Measurements from ENCODE around the gene TNNC2. TPM values are rescaled to one million over a fixed set of nuclear protein-coding genes. Genes with fewer than 3 reads are reported as not detected.

TNNC2 gene
- total RNA-seq, 1 donor from 2014 or later = 0.52 TPM

DNA sequence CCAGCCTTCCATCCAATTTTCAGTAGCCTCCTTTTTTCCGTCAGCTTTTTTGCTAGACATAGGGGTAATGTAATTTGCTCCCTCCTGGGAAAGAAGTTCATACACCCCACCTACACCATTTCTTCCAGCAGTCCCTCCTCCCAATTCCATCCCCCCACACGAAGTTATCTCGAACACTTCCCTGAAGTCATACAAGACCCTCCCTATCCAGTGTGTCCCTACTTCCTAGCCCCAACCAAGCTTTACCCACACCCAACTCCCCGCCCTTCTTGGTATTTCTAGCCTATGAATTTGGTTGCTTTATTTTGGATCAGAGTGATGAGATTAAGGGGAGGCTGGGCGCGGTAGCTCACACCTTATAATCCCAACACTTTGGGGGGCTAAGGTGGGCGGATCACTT lies 13.6 kb downstream of the TNNC2 start:
- no peaks in the 10 kb centered on the region for H3K9me3 Mint-ChIP-seq (ENCODE audit: low read depth)
- no peak for DNase-seq (ENCODE audit: low spot score)
- no peaks in the 10 kb centered on the region for H3K27me3 Mint-ChIP-seq (ENCODE audit: low read depth)
- no peak overlapping the region for H3K27ac Mint-ChIP-seq (ENCODE audit: unreplicated experiment)
- peaks cover 38% of the 10 kb centered on the region for H3K4me1 Mint-ChIP-seq (ENCODE audit: low read depth)
- TF ChIP-seq, protein P1, sequence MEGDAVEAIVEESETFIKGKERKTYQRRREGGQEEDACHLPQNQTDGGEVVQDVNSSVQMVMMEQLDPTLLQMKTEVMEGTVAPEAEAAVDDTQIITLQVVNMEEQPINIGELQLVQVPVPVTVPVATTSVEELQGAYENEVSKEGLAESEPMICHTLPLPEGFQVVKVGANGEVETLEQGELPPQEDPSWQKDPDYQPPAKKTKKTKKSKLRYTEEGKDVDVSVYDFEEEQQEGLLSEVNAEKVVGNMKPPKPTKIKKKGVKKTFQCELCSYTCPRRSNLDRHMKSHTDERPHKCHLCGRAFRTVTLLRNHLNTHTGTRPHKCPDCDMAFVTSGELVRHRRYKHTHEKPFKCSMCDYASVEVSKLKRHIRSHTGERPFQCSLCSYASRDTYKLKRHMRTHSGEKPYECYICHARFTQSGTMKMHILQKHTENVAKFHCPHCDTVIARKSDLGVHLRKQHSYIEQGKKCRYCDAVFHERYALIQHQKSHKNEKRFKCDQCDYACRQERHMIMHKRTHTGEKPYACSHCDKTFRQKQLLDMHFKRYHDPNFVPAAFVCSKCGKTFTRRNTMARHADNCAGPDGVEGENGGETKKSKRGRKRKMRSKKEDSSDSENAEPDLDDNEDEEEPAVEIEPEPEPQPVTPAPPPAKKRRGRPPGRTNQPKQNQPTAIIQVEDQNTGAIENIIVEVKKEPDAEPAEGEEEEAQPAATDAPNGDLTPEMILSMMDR (IDR thresholded peaks at IDR 0.05) = no peak
- H3K4me3 Mint-ChIP-seq (ENCODE audit: unreplicated experiment) = peak overlapping the region; percentile 70
- peaks cover 16% of the 10 kb centered on the region for H3K36me3 Mint-ChIP-seq (ENCODE audit: low read depth)

DNA sequence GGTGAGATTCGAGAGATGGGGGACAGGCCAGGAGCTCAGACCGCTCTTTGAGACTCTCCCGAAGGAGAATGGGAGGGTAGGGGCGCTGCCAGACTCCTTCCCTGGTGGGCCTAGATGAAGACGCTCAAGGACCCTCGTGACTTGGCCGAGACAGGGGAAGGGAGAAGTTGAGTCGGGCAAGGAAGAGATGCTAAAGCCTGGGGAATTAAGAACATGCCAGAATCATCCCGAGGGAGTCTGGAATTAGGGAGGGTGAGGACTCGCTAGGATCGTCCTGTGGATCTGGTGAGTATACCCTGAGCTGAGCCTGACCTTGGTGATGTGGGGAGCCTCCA lies 14.1 kb downstream of the TNNC2 start:
- Mint-ChIP-seq H3K36me3 (ENCODE audit: low read depth) (peaks cover 17% of the 10 kb centered on the region), H3K4me1 (ENCODE audit: low read depth) (peaks cover 34% of the 10 kb centered on the region), H3K27me3 (ENCODE audit: low read depth) (no peaks in the 10 kb centered on the region), H3K4me3 (ENCODE audit: unreplicated experiment) (peak overlapping the region; percentile 70), H3K9me3 (ENCODE audit: low read depth) (no peaks in the 10 kb centered on the region), H3K27ac (ENCODE audit: unreplicated experiment) (peak overlapping the region; percentile 58)
- TF ChIP-seq, protein P1 (IDR thresholded peaks at IDR 0.05) = no peak
- no peak for DNase-seq (ENCODE audit: low spot score)

DNA sequence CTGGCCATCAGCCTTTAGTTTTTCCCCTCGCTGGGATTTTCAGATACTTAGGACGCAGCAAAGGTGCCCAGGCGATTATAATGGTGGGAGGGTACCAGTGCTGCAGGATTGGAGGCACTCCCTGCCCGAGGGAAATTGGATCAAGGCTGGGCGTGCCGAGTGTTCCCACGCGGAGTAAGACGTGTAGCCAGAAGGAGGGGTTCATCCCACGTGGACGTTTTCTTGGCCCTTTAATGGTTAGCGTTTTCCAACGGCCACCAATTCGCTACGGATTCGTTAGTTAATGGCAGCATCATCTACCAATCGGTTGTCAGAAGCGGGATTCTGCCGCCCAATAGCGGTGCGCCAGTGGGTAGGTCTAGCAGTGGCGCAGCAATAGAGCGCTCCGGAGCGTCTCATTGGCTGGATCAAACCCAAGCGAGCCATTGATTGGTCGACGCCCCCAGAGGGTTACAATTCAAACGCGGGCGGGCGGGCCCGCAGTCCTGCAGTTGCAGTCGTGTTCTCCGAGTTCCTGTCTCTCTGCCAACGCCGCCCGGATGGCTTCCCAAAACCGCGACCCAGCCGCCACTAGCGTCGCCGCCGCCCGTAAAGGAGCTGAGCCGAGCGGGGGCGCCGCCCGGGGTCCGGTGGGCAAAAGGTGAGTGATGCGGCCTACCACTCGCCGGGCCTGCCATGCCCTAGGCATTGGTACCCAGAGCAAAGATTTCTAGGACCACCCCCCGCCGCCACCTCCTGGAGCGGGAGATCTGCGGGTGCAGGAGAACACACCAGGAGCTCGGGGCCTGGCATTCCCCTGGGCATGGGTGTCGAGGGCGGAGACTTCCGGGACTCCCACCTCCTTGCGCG lies 14.7 kb downstream of the TNNC2 start, which contains the start of gene UBE2C:
Gene UBE2C, plus strand, starts transcription at position 488 of the 849 bp plus-strand sequence. Its CDS starts 52 bp downstream, at position 540.
- Mint-ChIP-seq H3K36me3 (ENCODE audit: low read depth) (peaks cover 19% of the 10 kb centered on the region), H3K27me3 (ENCODE audit: low read depth) (no peaks in the 10 kb centered on the region), H3K9me3 (ENCODE audit: low read depth) (no peaks in the 10 kb centered on the region), H3K27ac (ENCODE audit: unreplicated experiment) (peak within 1 kb of the TSS; percentile 93), H3K4me1 (ENCODE audit: low read depth) (peaks cover 28% of the 10 kb centered on the region), H3K4me3 (ENCODE audit: unreplicated experiment) (peak within 1 kb of the TSS; percentile 74)
- peak; percentile 99 for DNase-seq (ENCODE audit: low spot score)
- TF ChIP-seq, protein P1 (IDR thresholded peaks at IDR 0.05) = no peak

DNA sequence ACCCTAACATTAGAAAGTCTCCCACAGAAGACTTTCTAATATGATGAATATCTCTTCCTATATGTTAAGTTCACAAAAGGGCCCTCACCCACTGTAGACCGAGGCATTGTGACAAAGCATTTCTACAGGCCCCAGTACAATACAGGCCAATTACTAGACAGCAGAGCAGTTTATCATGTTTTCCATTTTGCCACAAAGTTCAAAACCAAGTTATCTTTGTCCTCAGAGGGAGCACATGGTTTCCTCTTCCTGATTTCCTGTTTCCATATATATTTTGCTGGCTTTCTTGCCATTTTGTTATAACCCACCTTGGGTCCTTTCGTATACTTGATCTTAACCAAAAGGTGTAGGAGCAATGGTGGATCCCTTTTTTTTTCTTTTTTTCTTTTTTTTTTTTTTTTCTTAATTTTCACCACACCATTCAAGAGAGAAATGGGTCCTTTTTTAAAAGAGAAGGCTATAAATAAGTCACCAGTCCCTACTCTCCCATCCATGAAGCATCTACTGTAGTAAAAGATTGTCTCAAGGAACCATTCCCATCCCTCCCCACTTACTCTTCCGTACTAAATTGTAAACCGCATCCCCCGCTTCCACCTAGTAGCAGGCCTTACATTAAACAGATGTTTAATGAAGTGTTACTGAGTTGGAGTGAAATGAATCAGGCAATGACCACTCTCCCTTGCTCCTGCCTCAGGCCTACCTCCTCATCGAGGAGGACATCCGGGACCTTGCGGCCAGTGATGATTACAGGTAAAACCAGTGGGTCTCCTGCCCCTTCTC lies 16.7 kb downstream of the TNNC2 start:
- no peaks in the 10 kb centered on the region for H3K27me3 Mint-ChIP-seq (ENCODE audit: low read depth)
- peaks cover 25% of the 10 kb centered on the region for H3K36me3 Mint-ChIP-seq (ENCODE audit: low read depth)
- H3K27ac Mint-ChIP-seq (ENCODE audit: unreplicated experiment) = peak overlapping the region; percentile 1
- TF ChIP-seq, protein P1 (IDR thresholded peaks at IDR 0.05) = no peak
- no peak overlapping the region for H3K4me3 Mint-ChIP-seq (ENCODE audit: unreplicated experiment)
- DNase-seq (ENCODE audit: low spot score) = no peak
- no peaks in the 10 kb centered on the region for H3K9me3 Mint-ChIP-seq (ENCODE audit: low read depth)
- peaks cover 16% of the 10 kb centered on the region for H3K4me1 Mint-ChIP-seq (ENCODE audit: low read depth)

DNA sequence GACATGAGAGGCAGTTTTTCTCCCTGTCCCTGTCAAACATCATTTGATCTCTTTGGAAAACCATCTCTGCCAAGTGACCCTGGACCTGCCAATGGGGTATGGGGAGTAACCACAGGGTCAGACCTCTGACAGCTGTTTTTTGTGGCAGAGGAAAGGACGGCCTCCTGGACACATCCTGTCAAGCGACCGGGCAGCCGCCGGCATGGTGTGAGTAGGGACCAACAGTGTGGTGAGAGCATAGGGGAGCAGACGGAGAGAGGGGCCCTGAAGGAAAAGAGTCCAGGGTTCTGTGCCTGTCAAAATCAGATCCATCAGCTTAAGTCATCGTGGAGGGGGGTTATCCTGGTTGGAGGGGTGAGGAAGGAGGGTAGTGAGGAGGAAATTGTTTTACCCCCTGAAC lies 25.3 kb downstream of the TNNC2 start:
- H3K4me1 Mint-ChIP-seq (ENCODE audit: low read depth) = peaks cover 6% of the 10 kb centered on the region
- no peak overlapping the region for H3K27ac Mint-ChIP-seq (ENCODE audit: unreplicated experiment)
- no peaks in the 10 kb centered on the region for H3K9me3 Mint-ChIP-seq (ENCODE audit: low read depth)
- no peak overlapping the region for H3K4me3 Mint-ChIP-seq (ENCODE audit: unreplicated experiment)
- peaks cover 28% of the 10 kb centered on the region for H3K36me3 Mint-ChIP-seq (ENCODE audit: low read depth)
- no peak for DNase-seq (ENCODE audit: low spot score)
- TF ChIP-seq, protein P1 (IDR thresholded peaks at IDR 0.05) = no peak
- H3K27me3 Mint-ChIP-seq (ENCODE audit: low read depth) = no peaks in the 10 kb centered on the region

Measured in chondrocyte (in vitro differentiated cells).